ENCODE results near the gene ADCY5. TPM values are rescaled to one million over a fixed set of nuclear protein-coding genes. Genes with fewer than 3 reads are reported as not detected.
"Not testable (repeated sequence)": the region's sequence is repeated elsewhere in the genome, so short reads cannot be mapped to it uniquely, and the experiment has no call there.

ADCY5 gene
- not detected in 2 replicates for total RNA-seq

DNA sequence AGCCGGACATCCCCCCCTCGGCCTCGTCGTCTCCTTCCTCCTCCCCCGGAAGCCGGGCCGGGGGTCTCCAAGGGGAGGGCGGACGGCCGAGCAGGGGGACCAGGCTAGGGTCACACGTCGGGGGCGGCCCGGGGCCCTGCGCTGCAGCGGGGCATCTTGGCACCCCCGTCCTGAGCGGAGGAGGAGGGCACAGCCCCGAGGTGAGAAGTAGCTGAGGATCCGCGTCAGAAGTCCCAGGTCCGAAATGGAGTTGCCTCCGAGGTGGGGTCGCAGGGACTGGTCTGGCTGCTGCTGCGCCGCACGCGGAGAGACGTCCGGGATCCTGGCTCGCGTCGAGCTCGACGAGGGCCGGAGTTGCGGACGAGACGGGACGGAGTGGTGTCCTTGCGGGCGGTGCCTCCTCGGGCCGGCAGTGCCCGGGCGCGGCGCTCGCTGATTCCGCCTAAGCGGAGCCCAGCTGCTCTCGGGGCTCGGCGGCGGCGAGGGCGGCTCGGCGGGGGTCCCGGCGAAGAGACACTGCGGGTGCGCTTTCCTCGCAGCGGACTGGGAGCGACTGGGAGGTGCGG is at the start of gene ADCY5:
ADCY5 (minus strand) TSS at position 555 of the 566 bp plus-strand sequence; CDS start at position 10, 545 bp downstream.
- no peak for DNase-seq (ENCODE audit: extremely low read depth, low read depth, low spot score)

DNA sequence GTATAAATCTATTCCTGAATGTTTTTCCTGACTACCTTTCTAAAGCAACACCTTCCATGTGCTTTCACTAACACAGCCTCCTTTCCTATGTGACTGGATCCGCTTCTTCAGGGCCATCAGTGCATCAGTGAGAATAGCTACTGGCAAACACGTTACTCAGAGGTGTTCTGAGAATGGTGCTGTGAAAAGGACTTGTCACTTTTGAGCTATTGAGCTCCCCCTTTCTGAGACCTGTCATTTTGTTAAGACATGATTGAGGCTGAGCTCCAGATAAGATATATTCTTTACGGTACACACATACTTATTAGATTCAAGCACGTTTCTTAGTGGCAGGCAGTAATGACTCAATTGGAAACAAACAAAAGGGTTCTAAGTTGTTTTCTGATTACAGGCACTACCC is 45.0 kb upstream of the ADCY5 start:
- no peak for DNase-seq (ENCODE audit: extremely low read depth, low read depth, low spot score)

DNA sequence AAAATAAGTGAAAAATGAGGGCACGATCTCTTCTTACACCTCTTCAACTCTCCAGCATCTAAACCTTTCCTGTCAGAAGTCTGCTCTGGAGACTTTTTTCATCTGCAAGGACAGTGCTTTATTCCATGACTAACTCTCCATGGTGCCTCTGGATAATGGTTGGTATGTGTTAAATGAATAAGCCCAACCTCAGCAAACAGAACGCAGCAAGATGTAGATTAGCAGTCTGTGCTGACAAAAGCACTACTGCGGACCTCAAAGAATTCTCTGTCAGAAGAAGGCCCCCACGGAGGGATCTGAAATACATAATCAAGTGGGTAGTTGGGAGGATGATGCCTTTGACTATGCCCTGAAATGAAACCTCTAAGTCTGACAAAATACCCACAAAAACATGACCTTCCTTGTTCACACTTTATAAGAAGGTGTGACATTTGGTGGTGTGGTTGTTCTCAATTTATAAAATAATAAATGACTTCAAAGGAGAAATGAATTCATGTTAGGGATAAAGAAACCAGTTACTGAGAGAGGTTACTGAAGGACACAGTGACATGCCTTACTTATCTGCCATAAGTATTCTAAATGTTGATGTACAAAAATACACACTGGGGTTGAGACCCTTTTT is 43.2 kb upstream of the ADCY5 start:
- no peak for DNase-seq (ENCODE audit: extremely low read depth, low read depth, low spot score)

GRCh38 chr3:123489400-123490004 is 40.6 kb upstream of the ADCY5 start:
- DNase-seq (ENCODE audit: extremely low read depth, low read depth, low spot score), result peak; percentile 25

DNA sequence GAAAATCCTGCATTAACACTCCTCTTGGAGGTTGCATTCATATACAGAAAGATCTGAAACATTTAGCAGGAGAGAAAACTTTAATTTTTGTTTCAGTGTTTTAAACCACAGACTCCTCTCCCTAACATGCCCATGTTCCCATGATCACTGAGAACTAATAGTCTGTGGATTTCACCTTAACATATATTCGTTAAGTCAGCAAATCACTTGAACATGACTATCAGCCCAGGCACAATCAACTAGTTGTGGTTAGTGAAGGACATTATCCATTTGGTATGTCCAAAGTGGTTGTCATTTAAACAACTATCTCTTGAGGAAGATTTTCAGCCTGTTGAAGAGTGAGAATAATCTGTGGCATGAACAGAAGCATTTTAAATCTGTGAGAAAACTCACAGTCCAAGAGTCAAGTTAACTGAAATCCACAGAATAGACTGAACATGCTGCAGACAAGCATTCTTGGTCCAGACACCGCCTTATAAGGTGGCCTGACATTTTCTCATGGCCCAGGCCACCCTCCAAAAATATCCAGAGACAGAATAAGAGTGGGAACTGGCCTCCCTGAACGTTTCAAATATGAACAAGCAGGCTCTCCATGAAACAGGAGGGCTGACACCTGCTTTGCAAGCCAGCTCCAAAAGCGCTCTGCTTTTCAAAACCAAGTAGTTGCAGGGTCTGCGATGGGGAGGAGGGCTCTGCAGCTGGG is 39.9 kb upstream of the ADCY5 start:
- DNase-seq (ENCODE audit: extremely low read depth, low read depth, low spot score), result no peak

DNA sequence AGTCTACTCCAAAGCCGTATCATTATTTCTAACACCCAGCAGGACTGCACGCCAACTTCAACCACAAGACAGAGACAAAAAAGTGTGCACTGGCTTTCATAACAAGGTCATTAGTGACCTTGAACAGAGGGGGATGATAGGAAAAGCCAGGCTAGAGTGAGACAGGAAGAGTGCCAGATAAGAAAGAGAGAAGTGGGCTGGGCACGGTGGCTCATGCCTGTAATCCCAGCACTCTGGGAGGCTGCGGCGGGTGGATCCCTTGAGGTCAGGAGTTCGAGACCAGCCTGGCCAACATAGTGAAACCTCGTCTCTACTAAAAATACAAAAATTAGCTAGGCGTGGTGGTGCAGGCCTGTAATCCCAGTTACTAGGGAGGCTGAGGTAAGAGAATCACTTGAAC is 38.2 kb upstream of the ADCY5 start:
- DNase-seq (ENCODE audit: extremely low read depth, low read depth, low spot score), result not testable (repeated sequence)

GRCh38 chr3:123486460-123486859 is 37.6 kb upstream of the ADCY5 start:
- DNase-seq (ENCODE audit: extremely low read depth, low read depth, low spot score), result no peak

GRCh38 chr3:123485551-123485950 is 36.7 kb upstream of the ADCY5 start:
- DNase-seq (ENCODE audit: extremely low read depth, low read depth, low spot score), result no peak

DNA sequence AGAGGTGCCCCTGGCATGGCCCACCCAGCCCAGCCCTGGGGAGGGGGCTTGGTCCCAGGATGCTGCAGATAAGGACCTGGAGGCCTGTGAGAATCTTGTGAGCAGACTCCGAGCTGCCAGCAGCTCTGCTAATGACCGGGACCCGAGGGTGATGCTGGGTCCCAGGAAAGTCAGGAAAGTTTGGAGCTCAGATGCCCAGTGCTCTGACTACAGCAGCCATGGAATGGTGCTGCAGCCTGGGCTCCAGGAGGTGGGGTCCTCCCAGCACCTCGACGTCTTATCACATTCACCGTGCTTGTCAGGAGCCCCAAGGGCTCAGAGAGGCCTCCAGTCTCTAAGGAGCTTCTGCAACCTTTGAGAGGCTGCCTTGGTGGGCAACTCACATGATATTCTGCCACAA is 34.3 kb upstream of the ADCY5 start:
- DNase-seq (ENCODE audit: extremely low read depth, low read depth, low spot score), result no peak

GRCh38 chr3:123481722-123482457 is 33.0 kb upstream of the ADCY5 start:
- no peak for DNase-seq (ENCODE audit: extremely low read depth, low read depth, low spot score)

DNA sequence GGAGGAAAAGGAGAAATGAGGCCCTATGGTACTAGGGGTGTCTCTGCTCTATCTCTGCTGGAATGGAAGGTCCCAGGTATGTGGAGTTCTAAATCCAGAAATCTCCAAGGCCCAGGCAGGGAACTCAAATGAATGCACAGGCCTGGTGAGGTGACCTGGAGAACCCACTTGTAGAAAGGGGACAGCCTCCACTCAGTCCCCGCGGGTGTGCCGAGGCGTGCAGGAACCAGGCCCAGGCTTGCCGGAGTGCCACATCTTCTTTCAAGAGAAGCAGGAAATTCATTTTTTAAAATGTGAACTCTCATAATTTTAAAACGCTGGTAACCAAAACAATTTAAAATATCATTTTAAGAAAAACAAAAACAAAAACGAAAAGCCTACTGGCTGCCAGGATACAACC is 32.2 kb upstream of the ADCY5 start:
- no peak for DNase-seq (ENCODE audit: extremely low read depth, low read depth, low spot score)

DNA sequence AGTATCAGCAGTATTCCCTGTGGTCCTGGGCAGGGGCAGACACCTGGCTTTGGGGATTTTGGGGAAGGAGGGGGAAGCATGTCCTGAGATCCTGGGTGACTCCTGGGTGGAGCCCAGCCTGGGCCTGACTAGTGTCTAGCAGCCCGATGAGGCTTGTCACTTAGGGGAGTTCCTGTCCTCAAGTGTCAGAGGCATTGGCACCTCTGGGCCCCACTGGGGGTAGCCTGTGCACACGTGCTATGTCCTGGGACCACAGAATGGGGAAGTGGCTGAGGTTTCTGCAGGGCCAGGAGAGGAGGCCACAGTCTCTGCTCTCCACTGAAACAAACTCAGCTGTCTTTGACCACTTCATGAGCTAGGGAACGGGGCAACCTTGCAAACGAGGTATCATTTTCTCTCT is 31.5 kb upstream of the ADCY5 start:
- no peak for DNase-seq (ENCODE audit: extremely low read depth, low read depth, low spot score)

DNA sequence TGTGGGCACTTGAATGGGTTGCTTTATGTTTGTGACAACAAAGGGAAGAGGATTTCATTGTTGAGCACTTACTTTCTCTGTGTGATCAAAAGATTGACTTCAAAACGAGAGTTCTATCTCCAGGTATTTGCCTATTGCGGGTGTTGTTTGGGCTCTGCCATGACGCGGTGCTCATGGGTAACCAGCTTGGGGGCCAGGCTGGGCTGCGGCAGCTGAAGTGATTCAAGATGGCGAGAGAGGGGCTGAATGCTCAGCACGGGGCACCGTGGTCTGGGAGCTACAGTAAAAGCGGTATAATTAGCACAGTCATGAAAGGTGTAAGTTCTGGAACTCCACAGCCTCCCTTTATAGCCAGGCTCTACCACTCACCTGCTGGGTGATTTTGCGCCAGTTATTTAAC is 31.0 kb upstream of the ADCY5 start:
- no peak for DNase-seq (ENCODE audit: extremely low read depth, low read depth, low spot score)

DNA sequence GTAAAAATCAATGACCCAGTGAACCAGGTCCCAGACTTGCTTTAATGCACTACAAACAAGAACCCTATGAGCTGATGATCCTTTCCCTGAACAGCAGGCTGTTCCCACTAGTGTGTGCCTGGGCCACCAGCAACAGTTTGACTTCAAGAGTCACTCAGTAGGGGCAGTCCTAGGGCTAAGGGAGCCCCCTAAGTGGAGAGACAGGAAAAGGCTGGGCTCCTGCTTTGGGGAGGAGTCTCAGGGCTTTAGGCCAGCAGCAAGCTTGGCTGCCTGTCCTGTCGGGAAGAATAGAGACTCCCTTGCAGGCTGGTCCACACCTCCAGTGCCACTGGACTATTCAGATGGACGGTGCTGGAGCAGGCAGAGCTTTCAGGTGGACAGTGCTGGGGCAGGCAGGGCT is 29.4 kb upstream of the ADCY5 start:
- DNase-seq (ENCODE audit: extremely low read depth, low read depth, low spot score), result no peak

- DNase-seq (ENCODE audit: extremely low read depth, low read depth, low spot score), result no peak
Measured at GRCh38 chr3:123476967-123477750, 28.3 kb upstream of the ADCY5 start.

DNA sequence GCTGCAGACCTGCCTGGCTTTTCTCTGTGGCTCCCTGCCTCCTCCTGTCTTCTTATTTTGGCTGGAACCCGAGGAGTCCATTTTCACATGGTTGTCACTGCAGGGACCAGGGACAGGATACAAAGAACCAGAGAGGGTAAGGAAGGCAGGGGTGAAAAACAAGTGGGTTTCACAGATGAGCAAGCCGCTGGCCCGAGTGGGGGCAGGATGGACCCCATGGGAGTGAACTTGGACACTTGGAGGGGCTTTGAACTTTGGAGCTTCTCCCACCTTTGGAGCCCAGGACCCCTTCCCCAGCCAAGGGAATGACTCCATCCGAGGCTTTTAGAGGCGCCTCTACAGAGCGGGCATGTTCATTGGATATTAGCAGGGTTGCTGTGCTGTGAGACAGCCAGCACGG is 26.9 kb upstream of the ADCY5 start:
- no peak for DNase-seq (ENCODE audit: extremely low read depth, low read depth, low spot score)

DNA sequence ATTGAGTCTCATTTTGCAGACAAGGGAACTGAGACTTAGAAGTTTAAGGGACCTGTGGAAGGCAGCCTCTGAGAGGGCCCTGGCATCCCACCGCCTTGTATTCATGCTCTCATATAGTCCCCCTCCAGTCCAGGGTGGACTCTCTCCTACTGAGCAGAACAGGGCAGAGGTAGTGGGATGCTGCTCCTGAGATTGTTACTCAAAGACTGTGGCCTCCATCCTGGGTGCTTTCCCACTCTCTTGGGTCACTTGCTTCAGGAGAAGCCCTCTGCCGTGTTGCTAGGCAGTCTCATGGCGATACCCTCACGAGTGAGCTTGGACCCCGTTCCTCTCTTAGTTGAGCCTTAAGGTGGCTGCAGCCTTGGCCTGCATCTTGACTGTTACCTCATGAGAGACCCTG is 22.2 kb upstream of the ADCY5 start:
- DNase-seq (ENCODE audit: extremely low read depth, low read depth, low spot score), result no peak

- no peak for DNase-seq (ENCODE audit: extremely low read depth, low read depth, low spot score)
Measured at GRCh38 chr3:123469323-123469995, 20.6 kb upstream of the ADCY5 start.

- DNase-seq (ENCODE audit: extremely low read depth, low read depth, low spot score), result no peak
Measured at GRCh38 chr3:123467046-123467445, 18.2 kb upstream of the ADCY5 start.

- no peak for DNase-seq (ENCODE audit: extremely low read depth, low read depth, low spot score)
Measured at GRCh38 chr3:123464211-123464610, 15.3 kb upstream of the ADCY5 start.

All from glomerular endothelial cell (primary cell).